Fibroblast of skin of right quadriceps (primary cell): ENCODE results near the gene DAB2IP.

Source experiments
- DNase-seq: peaks from one replicate; pipeline ENCODE4 v3.0.0-alpha.2; 2013

Gene DAB2IP

GRCh38 chr9:121667214-121667613 lies 15.8 kb downstream of the DAB2IP start:
- no peak for DNase-seq

GRCh38 chr9:121667890-121668289 lies 16.5 kb downstream of the DAB2IP start:
- no peak for DNase-seq

- peak; percentile 57 for DNase-seq
Measured at GRCh38 chr9:121670431-121670830, 19.0 kb downstream of the DAB2IP start.

- no peak for DNase-seq
Measured at GRCh38 chr9:121671612-121672155, 20.2 kb downstream of the DAB2IP start.

GRCh38 chr9:121672213-121672612 lies 20.8 kb downstream of the DAB2IP start:
- peak; percentile 44 for DNase-seq

GRCh38 chr9:121672986-121673385 lies 21.6 kb downstream of the DAB2IP start:
- no peak for DNase-seq

GRCh38 chr9:121673576-121673975 lies 22.1 kb downstream of the DAB2IP start:
- DNase-seq = no peak

- no peak for DNase-seq
Measured at GRCh38 chr9:121674017-121674416, 22.6 kb downstream of the DAB2IP start.

GRCh38 chr9:121674952-121675351 lies 23.5 kb downstream of the DAB2IP start:
- peak; percentile 77 for DNase-seq

GRCh38 chr9:121675381-121675780 lies 23.9 kb downstream of the DAB2IP start:
- no peak for DNase-seq

GRCh38 chr9:121675969-121676822 lies 24.8 kb downstream of the DAB2IP start:
- DNase-seq = no peak

- no peak for DNase-seq
Measured at GRCh38 chr9:121676926-121677325, 25.5 kb downstream of the DAB2IP start.

GRCh38 chr9:121678501-121679022 lies 27.1 kb downstream of the DAB2IP start:
- no peak for DNase-seq

GRCh38 chr9:121679901-121680635 lies 28.6 kb downstream of the DAB2IP start:
- DNase-seq = no peak

GRCh38 chr9:121681404-121681803 lies 30.0 kb downstream of the DAB2IP start:
- no peak for DNase-seq

- no peak for DNase-seq
Measured at GRCh38 chr9:121682201-121682600, 30.8 kb downstream of the DAB2IP start.

GRCh38 chr9:121682926-121683515 lies 31.6 kb downstream of the DAB2IP start:
- DNase-seq = no peak

- no peak for DNase-seq
Measured at GRCh38 chr9:121683652-121684051, 32.2 kb downstream of the DAB2IP start.

- no peak for DNase-seq
Measured at GRCh38 chr9:121684381-121685145, 33.1 kb downstream of the DAB2IP start.

- no peak for DNase-seq
Measured at GRCh38 chr9:121685146-121685794, 33.8 kb downstream of the DAB2IP start.

- no peak for DNase-seq
Measured at GRCh38 chr9:121685795-121686377, 34.5 kb downstream of the DAB2IP start.
